HepG2 (cell line): ENCODE results near the gene FNDC4. TPM values are rescaled to one million over a fixed set of nuclear protein-coding genes. Genes with fewer than 3 reads are reported as not detected.
A peak's percentile ranks its signal among the peaks of the same experiment; 100 is the strongest.

Experiments used
- ARHGAP35 ChIP-seq: sonication (generic); formaldehyde crosslinking; IDR thresholded peaks from 2 replicates; pipeline ENCODE4 v1.9.0; 2022; ENCODE audit warnings: mild to moderate bottlenecking, inconsistent platforms, moderate library complexity, missing genetic modification reagents, borderline replicate concordance
- GATA4 ChIP-seq: sonication (generic); IDR thresholded peaks from 2 replicates; pipeline ENCODE4 v1.6.1; 2016; ENCODE audit warnings: antibody characterized with exemption, low read depth, borderline replicate concordance
- GLI4 ChIP-seq: sonication (generic); formaldehyde crosslinking; IDR thresholded peaks from 2 replicates; pipeline ENCODE4 v1.5.1; 2020; ENCODE audit warnings: missing genetic modification reagents, mild to moderate bottlenecking, moderate library complexity, borderline replicate concordance
- NFYC ChIP-seq: IDR thresholded peaks from 2 replicates; pipeline ENCODE4 v1.6.1; 2016; ENCODE audit warnings: missing genetic modification reagents, missing compliant biosample characterization
- PHF8 ChIP-seq: sonication (generic); formaldehyde crosslinking; IDR thresholded peaks from 2 replicates; pipeline ENCODE4 v1.5.0; 2020; ENCODE audit warnings: missing genetic modification reagents
- POLR2G ChIP-seq: fragments of 200-400 bp; formaldehyde crosslinking; IDR thresholded peaks from 2 replicates; pipeline ENCODE4 v1.6.1; 2018; ENCODE audit warnings: mild to moderate bottlenecking, low read depth, low read length, moderate library complexity
- SOX13 ChIP-seq, 3 experiments: fragments of 450-650 bp in 1 of 3; sonication (generic) in 1 of 3; formaldehyde crosslinking in 1 of 3; IDR thresholded peaks in 2 of 3; conservative IDR thresholded peaks in 1 of 3; 2 replicates each; pipeline versions ENCODE4 v1.5.0 to v1.6.1; 2016 to 2020; ENCODE audit warnings: antibody characterized with exemption in 1 of 3, mild to moderate bottlenecking in 1 of 3, missing compliant biosample characterization in 1 of 3, missing genetic modification reagents in 1 of 3, moderate library complexity in 1 of 3
- SP5 ChIP-seq: IDR thresholded peaks from 2 replicates; pipeline ENCODE4 v1.6.1; 2016; ENCODE audit warnings: low read depth, borderline replicate concordance
- ZFP36L2 ChIP-seq: sonication (generic); formaldehyde crosslinking; IDR thresholded peaks from 2 replicates; pipeline ENCODE4 v1.4.0; 2020; ENCODE audit warnings: missing genetic modification reagents
- ZNF337 ChIP-seq: sonication (generic); formaldehyde crosslinking; IDR thresholded peaks from 2 replicates; pipeline ENCODE4 v1.5.1; 2020; ENCODE audit warnings: missing genetic modification reagents, low read depth, mild to moderate bottlenecking, borderline replicate concordance
- ZNF646 ChIP-seq: sonication (generic); formaldehyde crosslinking; IDR thresholded peaks from 2 replicates; pipeline ENCODE4 v1.9.0; 2021; ENCODE audit warnings: mild to moderate bottlenecking, missing genetic modification reagents
- ZNF75D ChIP-seq: sonication (generic); formaldehyde crosslinking; IDR thresholded peaks from 2 replicates; pipeline ENCODE4 v1.8.1; 2023; ENCODE audit warnings: missing genetic modification reagents, mild to moderate bottlenecking, borderline replicate concordance
- ZNF841 ChIP-seq: sonication (generic); formaldehyde crosslinking; IDR thresholded peaks from 2 replicates; pipeline ENCODE4 v1.8.1; 2023; ENCODE audit warnings: missing genetic modification reagents, borderline replicate concordance
- polyA plus RNA-seq, 8 experiments: library from polyadenylated mRNA; depleted of rRNA in 3 of 8; stranded (reverse) in 7 of 8; unstranded in 1 of 8; fragments of >200 nt; fragmentation: Illumina TruSeq in 4 of 8; extraction: Trizol in 4 of 8; gene quantifications; 2 replicates each; pipeline versions ENCODE4 v1.2.1 to v1.2.3, GENCODE V29; 2011 to 2016; ENCODE audit warnings: low read depth in 4 of 8, missing spikeins in 1 of 8, mixed read lengths in 1 of 8; ENCODE audit not compliant: insufficient read depth in 1 of 8
- total RNA-seq, 5 experiments: library from RNA; depleted of rRNA; stranded (reverse); fragments of >200 nt; fragmentation: Illumina TruSeq; extraction: Trizol; gene quantifications; 2 replicates each; pipeline ENCODE4 v1.2.3, GENCODE V29; 2016; ENCODE audit warnings: low read depth in 1 of 5
- TF ChIP-seq, protein P1 (sequence below): sonication (generic); formaldehyde crosslinking; conservative IDR thresholded peaks from 2 replicates; pipeline ENCODE4 v1.4.0; 2020; ENCODE audit warnings: missing genetic modification reagents
- TF ChIP-seq, protein P2 (sequence below): sonication (generic); formaldehyde crosslinking; conservative IDR thresholded peaks from 2 replicates; pipeline ENCODE4 v1.4.0; 2020; ENCODE audit warnings: mild to moderate bottlenecking, missing genetic modification reagents, moderate library complexity

The FNDC4 gene
- total and polyA plus RNA-seq, 2 of the 13 experiments (the other 11 are each of a cell fraction or from before 2014, with no cell fraction given), result 9.0 to 17.4 TPM

- TF ChIP-seq ZNF646 (CRISPR knock-in tag) (no peak; the same call in 1 of the 2 replicates), NFYC (CRISPR knock-in tag) (no peak), GATA4 (peak; percentile 78; the same call in 1 of the 2 replicates), GLI4 (CRISPR knock-in tag) (peak; percentile 26; the same call in 1 of the 2 replicates), SOX13 (IDR thresholded peaks at IDR 0.05) (peak; percentile 56), SOX13 (CRISPR knock-in tag; conservative IDR thresholded peaks at IDR 0.05 in 1 of 2, IDR thresholded peaks at IDR 0.05 in 1 of 2) (peak in 1 of 2 experiments; percentile 63; a peak in 2 of 4 replicates), ZNF337 (CRISPR knock-in tag) (no peak), ZNF75D (CRISPR knock-in tag) (no peak), ZFP36L2 (CRISPR knock-in tag) (no peak), POLR2G (peak; percentile 85), PHF8 (CRISPR knock-in tag) (peak; percentile 62; the same call in 1 of the 2 replicates), ZNF841 (CRISPR knock-in tag) (no peak; the same call in 1 of the 2 replicates), ARHGAP35 (CRISPR knock-in tag) (no peak), SP5 (CRISPR knock-in tag) (peak; percentile 77)
- TF ChIP-seq, protein P1, sequence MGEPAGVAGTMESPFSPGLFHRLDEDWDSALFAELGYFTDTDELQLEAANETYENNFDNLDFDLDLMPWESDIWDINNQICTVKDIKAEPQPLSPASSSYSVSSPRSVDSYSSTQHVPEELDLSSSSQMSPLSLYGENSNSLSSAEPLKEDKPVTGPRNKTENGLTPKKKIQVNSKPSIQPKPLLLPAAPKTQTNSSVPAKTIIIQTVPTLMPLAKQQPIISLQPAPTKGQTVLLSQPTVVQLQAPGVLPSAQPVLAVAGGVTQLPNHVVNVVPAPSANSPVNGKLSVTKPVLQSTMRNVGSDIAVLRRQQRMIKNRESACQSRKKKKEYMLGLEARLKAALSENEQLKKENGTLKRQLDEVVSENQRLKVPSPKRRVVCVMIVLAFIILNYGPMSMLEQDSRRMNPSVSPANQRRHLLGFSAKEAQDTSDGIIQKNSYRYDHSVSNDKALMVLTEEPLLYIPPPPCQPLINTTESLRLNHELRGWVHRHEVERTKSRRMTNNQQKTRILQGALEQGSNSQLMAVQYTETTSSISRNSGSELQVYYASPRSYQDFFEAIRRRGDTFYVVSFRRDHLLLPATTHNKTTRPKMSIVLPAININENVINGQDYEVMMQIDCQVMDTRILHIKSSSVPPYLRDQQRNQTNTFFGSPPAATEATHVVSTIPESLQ (CRISPR knock-in tag), result no peak
- TF ChIP-seq, protein P2, sequence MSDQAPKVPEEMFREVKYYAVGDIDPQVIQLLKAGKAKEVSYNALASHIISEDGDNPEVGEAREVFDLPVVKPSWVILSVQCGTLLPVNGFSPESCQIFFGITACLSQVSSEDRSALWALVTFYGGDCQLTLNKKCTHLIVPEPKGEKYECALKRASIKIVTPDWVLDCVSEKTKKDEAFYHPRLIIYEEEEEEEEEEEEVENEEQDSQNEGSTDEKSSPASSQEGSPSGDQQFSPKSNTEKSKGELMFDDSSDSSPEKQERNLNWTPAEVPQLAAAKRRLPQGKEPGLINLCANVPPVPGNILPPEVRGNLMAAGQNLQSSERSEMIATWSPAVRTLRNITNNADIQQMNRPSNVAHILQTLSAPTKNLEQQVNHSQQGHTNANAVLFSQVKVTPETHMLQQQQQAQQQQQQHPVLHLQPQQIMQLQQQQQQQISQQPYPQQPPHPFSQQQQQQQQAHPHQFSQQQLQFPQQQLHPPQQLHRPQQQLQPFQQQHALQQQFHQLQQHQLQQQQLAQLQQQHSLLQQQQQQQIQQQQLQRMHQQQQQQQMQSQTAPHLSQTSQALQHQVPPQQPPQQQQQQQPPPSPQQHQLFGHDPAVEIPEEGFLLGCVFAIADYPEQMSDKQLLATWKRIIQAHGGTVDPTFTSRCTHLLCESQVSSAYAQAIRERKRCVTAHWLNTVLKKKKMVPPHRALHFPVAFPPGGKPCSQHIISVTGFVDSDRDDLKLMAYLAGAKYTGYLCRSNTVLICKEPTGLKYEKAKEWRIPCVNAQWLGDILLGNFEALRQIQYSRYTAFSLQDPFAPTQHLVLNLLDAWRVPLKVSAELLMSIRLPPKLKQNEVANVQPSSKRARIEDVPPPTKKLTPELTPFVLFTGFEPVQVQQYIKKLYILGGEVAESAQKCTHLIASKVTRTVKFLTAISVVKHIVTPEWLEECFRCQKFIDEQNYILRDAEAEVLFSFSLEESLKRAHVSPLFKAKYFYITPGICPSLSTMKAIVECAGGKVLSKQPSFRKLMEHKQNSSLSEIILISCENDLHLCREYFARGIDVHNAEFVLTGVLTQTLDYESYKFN, result peak; percentile 91
Observed at GRCh38 chr2:27496357-27497287, 1.6 kb upstream of the FNDC4 start, which contains the start of gene GCKR (continued).
